ENCODE data around the gene IGDCC3.

Gene IGDCC3

GRCh38 chr15:65374821-65375401 lies 2.9 kb downstream of the IGDCC3 start:
- intact Hi-C loops (cut with DNase I), result no loop called here

GRCh38 chr15:65374334-65374733 lies 3.5 kb downstream of the IGDCC3 start:
- intact Hi-C loops (cut with DNase I), result no loop called here
- no peak for DNase-seq

More at GRCh38 chr15:65374821-65375401, 2.9 kb downstream of the IGDCC3 start:
- DNase-seq, result peak in 3 of 10 donors; percentile 35 to 62 (median 59)

DNA sequence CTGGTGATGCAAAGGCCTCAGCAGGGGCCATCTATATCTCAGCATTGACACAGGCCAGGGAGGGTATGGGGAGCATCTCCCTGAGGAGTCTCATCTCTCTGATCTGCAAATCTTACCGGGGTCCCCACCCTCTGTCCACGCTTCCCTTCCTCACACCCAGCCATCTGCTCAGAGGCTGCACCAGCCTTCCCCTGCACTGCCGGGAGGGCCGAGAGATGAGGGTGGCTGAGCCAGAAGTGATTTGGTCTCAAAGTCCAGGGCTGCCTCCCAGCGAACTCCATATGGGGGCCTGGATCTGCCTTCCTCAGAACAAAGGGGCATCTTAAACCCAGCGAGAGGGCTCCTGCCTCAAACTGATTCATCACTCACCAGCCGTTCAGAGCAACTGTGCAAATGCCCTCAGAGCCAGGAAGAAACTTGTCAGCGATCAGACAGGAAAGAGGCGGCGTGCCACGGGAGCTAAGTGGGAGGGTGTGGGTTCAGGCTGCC lies 4.6 kb downstream of the IGDCC3 start:
- DNase-seq, result peak in 3 of 10 donors; percentile 13 to 79 (median 47)
- intact Hi-C loops (cut with DNase I), result no loop called here

GRCh38 chr15:65372787-65373067 lies 5.1 kb downstream of the IGDCC3 start:
- peak in 2 of 10 donors; percentile 34 to 45 for DNase-seq
- intact Hi-C loops (cut with DNase I), result no loop called here

- intact Hi-C loops (cut with DNase I), result no loop called here
- peak in 3 of 10 donors; percentile 23 to 66 (median 59) for DNase-seq
These were observed 5.6 kb downstream of the IGDCC3 start for GRCh38 chr15:65371976-65372786.

- DNase-seq, result peak in 2 of 10 donors; percentile 25 to 39
- intact Hi-C loops (cut with DNase I), result no loop called here
These were observed 6.9 kb downstream of the IGDCC3 start for GRCh38 chr15:65370885-65371284.

DNA sequence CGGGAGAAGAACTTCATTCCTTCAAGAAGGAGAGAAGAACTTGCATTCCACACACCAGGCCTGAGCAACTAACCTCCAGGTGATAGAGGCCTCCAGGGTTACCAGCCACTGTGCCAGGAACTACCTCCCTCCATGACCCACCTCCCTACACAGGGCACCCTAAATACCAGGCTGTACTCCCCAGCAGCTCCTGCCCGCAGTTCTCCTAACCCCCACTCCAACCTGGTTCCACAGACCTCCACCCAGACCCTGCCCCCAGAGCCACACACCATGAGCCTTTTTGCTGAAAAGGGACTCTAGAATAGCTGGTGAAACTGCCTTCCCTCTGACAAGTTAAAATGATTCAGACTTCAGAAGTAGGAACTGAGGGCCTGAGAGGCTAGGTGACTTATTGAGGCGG lies 8.2 kb downstream of the IGDCC3 start:
- intact Hi-C loops (cut with DNase I), result no loop called here
- peak in 2 of 10 donors; percentile 21 to 37 for DNase-seq

DNA sequence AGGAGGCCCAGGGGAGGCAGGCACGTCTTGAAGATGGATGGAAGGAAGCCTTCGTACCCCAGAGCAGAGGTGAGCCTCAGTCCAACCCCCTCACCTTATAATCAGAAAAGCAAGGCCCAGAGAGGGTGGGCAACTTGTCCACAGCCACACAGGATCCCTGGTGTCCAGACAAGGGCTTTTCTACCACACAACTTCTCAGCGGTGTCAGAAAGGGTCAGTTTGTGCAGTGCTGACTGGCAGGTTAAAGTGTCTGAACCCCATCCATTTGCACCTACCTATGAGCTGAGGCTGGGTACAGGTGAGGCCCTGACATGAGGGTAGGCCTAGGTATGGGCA lies 8.6 kb downstream of the IGDCC3 start:
- intact Hi-C loops (cut with DNase I), result no loop called here

DNA sequence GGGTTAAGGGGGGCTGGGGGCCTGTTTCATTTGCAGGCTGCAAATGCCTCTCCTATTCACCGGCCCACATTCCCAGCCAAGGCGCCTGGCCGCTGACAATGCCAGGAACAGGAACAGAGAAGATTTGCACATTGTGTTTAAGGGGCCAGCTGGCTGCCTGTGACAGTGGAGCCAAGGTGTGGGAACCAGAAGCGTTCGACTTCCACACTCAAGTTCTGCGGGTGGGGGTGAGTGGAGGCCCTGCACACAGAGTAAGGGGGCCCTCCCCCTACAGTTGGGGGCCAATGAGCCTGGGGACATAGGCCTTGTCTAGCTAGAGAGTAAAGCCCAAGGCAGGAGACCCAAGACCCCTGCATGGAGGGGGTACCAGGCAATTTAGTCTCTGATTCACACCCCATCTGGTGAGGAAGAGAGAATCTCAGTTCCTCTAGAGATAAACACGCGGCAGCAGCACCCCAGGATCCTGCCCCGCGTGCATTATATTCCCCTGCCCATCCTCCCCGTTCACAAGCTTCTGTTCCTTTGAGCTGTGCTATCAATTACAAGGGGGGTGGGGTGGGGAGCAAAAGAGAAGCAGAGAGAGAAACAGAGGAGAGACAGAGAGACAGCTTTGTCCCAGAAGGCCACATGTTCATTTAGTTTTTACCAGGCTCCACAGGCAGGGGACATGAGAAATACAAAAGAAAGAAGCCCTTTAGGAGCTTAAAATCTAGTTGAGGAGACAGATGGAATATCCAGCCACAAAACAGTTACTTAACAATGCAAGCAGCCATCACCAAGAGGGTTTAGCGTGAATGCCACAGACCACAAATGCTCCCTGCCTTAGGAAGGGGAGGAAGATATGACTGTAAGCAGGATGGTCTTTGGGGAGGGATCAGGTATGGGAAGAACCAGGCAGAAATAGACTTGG lies 9.2 kb downstream of the IGDCC3 start:
- intact Hi-C loops (cut with DNase I), result no loop called here
- peak in 7 of 10 donors; percentile 39 to 94 (median 62) for DNase-seq

More for the DNA sequence above, 8.6 kb downstream of the IGDCC3 start:
- peak in 1 of 10 donors; percentile 43 for DNase-seq

GRCh38 chr15:65366122-65366892 lies 11.5 kb downstream of the IGDCC3 start:
- intact Hi-C loops (cut with DNase I), result no loop called here
- DNase-seq, result peak in 2 of 10 donors; percentile 37 to 49

GRCh38 chr15:65365229-65365628 lies 12.6 kb downstream of the IGDCC3 start:
- DNase-seq, result peak in 2 of 10 donors; percentile 4 to 68
- intact Hi-C loops (cut with DNase I), result no loop called here

DNA sequence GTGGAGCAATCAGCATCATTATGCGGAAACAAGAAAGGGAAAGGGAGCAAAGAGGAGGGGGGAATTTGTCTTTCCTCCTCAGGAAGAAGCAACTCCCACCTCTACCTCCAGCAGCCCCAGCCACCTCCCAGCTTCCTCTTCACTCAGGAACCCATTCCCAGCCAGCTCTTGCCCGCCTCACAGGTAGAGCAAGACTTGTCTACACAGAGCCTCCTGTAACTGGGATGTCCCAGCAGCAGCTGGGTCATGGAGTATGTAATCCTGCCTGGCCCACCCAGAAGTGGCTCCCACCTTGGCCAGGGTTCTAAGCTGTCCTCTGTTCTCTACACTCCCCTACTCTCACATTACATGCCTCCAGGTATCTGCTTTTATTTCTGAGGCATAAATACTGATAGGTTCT lies 14.0 kb downstream of the IGDCC3 start:
- intact Hi-C loops (cut with DNase I), result no loop called here
- peak in 3 of 10 donors; percentile 8 to 36 (median 17) for DNase-seq

DNA sequence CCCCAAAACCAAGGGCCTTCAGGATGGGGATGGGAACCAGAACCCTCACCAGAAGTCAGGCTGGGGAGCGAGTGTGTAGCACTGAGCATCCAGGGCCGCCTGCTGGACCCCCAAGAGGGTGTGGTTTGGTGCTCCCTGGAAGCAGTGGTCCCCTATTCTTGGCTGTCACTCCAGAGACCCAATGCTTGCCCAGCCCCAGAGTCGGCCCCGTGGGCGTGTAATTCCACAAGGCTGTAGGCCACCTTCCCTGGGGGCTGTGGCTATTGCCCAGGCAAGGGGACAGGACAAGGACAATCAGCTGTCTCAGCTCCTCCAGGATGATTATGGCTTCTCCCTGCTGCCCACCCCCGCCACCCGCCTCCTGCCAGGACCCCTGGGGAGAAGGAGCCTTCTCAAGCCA lies 14.5 kb downstream of the IGDCC3 start:
- peak in 3 of 10 donors; percentile 45 to 59 (median 57) for DNase-seq
- intact Hi-C loops (cut with DNase I), result no loop called here

DNA sequence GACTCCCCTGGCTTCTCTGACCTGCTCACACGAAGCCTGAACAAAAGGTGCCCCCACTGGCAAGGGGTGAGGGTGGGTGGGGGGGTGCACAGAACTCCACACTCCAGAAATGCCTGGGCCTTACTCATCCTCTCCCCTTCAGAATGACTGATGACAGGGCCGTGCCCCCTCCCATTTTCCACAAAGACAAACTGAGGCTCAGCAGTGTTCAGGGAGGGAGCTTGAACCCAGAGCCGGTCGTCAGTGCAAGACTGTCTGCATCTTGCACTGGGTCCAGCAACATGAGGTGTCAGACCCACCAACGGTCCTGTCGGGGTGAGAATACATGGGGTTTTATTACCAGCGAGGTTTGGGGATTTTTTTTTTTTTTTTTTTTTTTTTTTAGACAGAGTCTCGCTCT lies 15.3 kb downstream of the IGDCC3 start:
- DNase-seq, result peak in 1 of 10 donors; percentile 20
- intact Hi-C loops (cut with DNase I), result no loop called here

GRCh38 chr15:65361708-65362459 lies 15.9 kb downstream of the IGDCC3 start:
- intact Hi-C loops (cut with DNase I), result no loop called here
- peak in 2 of 10 donors; percentile 37 to 68 for DNase-seq

DNA sequence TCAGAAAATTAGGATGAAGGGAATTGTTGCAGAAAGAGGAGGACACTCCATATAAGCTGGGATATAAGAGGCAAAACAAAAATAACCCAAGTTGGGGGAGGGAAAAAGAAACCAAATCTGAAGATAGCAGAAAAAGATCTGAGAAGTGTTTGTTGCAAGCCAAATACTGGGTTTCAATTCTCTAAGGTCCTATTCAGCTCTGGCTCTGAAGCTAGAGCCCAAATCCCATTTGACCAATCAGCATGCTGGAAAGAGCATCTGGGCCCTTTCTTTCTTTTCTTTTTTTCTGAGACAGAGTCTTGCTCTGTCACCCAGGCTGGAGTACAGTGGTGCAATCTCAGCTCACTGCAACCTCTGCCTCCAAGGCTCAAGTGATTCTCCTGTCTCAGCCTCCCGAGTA lies 17.3 kb downstream of the IGDCC3 start:
- no peak for DNase-seq
- intact Hi-C loops (cut with DNase I), result no loop called here

- intact Hi-C loops (cut with DNase I), result loop anchor here (1.0 kb wide), 1 partner anchor 21 kb away; no protein-coding TSS in a partner anchor
These were observed 21.8 kb downstream of the IGDCC3 start for GRCh38 chr15:65355988-65356353.

DNA sequence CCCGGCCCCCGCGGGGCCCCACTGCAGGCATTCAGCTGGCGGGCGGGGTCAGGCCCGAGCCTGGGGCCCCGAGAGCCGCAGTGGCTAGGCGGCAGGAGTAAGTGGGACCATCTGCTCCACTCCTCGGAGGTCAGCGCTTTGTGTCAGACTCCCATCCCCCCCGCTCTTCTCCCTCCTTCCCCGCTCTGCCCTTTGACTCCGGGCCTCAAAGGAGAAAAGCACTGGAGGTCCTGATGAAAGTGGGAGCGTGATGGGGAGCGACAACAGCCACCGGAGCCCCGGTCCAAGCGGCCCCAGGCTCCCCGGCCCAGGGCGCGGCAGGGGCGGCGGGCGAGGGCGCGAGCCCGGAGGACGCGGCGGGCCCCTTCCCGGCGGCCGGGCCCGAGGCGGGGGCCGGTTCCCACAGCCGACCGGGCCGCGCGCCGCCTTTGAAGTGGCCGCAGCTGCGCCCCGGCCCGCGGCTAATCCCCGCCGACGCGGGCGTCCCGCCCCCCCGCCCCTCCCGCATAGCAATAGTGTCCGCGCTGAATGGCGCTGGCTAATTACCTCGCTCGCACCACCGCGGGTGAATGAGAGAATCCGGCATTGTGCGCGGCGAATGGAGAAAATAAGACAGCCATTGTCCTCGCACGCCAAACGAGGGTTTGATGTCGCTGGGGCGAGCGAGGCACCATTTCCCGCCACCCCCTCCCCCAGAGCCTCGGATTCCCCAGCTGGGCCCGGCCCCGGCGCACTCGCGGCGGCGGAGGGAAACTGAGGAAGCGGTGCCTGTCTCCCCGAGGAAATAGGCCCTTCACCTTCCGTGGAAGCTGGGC lies 22.4 kb downstream of the IGDCC3 start:
- peak in 9 of 10 donors; percentile 43 to 96 (median 72) for DNase-seq
- intact Hi-C loops (cut with DNase I), result loop anchor here (1.0 kb wide), 1 partner anchor 22 kb away; no protein-coding TSS in a partner anchor

More at GRCh38 chr15:65355988-65356353, 21.8 kb downstream of the IGDCC3 start:
- no peak for DNase-seq

Data from posterior cingulate gyrus (tissue), 11 donors.